ENCODE results near the gene HAUS7.

HAUS7 gene

DNA sequence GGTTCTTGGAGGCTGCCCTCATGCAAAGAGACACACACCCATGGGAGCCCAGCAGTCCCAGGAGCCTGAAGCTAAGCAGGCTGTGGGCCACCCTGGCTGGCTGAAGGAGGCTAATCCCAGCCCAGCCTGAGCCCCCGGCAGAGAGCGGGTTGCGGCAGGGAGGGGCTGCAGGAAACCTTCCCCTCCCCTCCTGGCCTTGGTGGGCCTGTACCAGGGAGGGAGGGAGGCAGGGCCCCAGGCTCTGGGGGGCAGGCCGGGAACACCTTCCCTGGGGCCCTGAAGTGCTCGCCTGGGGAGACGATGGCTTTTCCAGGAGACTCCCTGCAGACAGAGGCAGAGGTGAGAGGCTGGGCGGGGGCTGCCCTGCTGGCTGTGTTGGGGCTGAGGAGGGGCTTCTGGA lies 28.1 kb upstream of the HAUS7 start:
- DNase-seq, result no peak

DNA sequence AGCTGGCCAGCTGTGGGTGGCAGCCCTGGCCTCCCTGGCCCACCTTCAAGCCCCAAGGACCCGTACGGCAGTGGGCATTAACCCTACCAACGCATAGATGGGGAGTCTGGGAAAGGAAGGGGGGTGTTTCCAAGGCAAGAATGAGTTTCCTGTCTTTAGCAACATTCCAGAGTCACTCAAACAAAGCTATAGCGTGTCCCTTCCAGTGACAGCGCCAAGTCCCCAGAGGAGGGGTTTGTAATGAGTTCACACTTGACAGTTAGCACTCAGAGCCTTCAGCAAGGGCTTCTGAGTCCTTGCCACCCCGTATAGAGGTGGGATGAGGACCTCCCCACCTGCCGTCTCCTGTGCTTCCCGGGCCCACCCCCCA lies 26.2 kb upstream of the HAUS7 start:
- DNase-seq, result no peak

DNA sequence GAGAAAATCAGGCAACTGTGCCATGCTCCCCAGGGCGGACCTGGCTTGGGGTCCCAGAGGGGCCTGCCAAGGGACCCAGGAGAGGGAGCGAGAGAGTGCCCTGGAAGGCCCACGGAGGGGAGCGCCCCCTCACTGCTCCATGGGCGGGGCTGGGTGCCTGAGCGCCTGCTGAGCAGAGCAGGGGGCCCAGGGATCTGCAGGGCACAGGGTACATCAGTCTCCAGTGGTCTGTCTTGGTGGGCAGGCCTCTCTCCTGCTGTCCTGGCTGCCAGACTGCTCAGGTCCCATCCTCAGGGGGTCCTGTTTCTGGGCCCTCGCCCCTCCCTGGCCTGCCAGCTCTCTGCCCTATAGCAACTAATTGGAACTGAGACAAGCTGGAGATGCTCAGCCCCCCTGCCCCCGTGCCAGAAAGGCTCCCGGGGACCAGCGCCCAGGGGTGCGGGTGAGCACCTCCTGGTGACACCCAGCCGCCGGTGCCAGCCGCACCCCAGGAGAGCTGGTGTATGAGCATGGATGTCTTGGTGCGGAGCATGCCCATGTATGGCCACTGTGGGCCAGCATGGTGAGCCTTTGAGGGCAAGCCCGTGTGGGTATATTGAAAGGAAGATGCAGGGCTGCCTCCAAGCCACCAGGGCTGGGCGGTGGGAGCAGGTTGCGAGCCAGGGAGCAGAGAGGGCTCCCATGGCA lies 25.7 kb upstream of the HAUS7 start:
- DNase-seq, result no peak

DNA sequence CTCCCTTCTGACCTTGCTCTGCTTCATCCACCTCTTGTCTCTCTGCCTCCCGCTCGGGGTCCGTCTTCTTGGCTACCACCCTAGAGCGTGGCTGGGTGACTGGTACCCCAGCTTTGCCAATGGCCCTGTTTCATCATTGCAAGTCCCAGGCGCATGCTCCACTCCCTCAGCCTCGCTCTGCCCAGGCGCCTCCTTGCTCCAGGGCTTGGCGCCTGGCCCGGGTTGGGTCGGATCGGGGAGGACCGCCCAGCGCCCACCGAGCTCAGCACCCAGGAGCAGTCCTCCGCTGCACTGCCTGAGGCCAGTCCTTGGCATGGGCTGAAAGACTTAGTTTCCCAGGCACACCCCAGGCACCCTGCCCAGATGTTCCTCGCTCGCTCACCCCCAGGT lies 25.0 kb upstream of the HAUS7 start:
- DNase-seq, result no peak

DNA sequence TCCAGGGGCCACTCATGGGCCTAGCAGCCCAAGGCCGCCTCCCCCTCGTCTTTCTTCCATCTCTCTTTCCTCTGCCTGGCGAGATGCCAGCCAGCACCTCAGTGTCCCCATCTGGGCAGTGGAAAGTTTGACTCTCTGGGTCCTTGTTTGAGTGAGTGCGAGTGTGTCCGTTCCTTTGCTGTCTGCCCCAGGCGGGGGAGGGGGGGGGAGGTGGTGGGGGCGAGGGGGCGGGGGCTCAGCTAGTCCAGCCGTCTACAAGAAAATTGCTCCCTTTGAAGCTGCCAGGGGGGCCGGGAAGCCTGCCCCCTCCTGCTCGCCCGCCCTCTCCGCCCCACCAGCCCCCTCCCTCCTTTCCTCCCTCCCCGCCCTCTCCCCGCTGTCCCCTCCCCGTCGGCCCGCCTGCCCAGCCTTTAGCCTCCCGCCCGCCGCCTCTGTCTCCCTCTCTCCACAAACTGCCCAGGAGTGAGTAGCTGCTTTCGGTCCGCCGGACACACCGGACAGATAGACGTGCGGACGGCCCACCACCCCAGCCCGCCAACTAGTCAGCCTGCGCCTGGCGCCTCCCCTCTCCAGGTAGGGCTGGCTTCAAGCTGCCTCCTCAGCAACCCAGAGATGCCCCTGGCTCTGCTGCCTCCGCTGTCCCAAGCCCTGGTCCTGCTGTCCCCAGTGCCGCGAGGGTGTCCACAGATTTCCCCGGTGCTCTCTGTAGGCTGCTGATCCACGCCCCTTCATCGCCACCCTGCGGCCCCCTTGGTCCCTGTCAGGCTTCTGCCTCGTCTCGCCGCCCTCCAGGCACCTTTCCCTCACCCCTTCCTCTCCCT lies 24.4 kb upstream of the HAUS7 start, which contains the start of gene BGN:
TSS of gene BGN (plus strand) at position 440 of the 821 bp plus-strand sequence. CDS start 9,652 bp downstream, outside the sequence.
- DNase-seq, result no peak

DNA sequence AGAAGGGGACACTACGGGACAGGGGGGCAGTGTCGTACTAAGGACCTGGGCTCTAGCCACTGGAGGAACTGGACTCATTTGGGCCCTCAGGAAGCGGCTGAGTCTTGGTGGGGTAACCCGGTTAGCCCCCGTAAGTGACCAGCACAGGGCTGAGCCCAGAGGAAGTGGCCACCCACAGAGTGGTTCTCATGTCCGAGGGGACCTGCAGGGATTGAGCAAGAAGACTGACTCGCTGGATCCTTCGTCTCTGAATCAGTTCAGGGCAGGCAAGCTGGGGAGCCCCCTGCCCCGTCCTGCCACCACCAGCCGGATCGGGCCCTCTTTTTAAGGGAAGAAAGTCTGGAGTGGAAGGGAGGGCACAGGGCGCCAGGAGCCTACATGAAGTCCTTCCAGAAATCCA lies 23.7 kb upstream of the HAUS7 start:
- DNase-seq, result no peak

DNA sequence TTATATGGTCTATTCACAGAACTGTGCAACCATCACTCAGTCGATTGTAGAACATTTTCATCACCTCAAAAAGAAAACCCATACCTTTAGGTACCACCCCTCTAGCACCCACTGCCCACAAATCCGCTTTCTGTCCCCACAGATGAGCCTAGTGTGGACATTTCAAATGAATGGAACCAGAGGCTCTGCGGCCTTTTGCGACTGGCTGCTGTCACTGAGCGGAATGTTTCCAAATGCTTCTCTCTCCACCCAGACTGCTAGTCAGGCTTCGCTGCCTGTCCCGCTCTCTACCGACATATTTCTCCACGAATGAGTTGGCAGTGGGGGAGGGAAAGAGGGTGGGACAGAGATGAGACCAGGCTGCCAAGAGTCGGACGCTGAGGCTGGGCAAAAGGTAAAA lies 22.7 kb upstream of the HAUS7 start:
- DNase-seq, result no peak

DNA sequence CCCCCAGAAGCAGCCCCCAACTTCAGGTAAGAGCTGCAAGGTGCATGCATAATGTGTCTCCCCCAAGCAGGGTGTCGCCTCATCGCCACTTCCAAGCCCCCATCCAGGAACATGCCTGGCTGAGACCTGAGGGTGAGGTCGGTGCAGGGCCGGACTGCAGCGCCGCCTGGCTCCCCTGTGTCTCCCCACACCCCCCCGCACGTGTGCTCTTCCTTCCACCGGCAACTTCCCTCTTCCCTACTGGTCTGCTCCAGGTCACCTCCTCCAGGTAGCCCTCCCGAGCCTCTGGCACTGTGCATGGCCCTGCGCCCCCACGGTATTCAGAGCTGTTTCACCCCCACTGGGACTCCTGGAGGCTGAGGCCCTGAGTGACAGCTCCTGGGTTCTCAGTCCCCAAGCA lies 22.2 kb upstream of the HAUS7 start:
- no peak for DNase-seq

DNA sequence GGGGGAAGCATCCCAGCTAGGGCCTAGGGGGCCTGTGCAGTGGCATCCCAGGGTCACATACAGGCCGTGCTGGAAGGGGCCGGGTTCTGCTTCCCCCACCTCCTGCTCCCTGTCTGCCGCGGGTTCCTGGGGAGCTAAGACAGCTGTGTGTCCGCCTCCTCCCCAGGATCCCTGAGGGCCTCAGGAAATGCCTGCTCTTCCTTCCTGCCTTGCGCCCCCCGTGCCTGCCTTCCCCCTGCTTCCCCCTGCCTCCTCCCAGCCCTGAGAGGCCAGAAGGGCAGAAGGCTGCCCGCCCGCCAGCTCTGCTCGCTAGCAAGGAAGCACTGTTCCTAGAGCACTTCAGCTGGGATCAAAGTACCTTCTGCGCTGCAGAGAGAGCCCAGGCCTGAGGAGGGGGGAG lies 21.5 kb upstream of the HAUS7 start:
- DNase-seq, result no peak

DNA sequence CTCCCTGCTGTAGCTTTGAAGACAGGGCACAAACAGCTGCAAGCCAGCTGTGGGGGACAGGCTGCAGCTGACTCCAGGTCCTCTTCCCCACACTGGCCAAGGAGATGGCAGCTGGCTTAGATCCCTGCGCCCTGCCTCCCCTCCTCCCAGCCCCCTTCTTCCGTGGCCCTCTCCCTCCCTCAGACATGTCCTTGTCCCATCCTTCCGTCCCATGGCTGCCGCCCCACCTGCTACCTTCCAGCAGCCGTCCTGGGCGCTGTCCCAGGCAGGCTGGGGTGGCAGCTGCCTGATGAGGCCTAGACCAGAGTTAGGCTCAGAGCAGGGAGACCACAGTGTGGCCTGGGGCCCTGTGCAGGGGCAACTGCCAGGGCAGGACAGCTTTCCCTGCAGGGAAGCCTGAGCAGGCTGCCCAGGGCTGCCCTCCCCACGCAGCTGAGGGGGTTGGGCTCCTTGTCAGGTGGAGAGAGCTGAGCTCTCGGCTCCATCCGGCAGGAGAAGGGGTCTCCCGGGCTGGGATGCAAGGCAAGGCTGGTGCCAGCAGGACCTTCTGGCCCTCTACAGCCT lies 21.1 kb upstream of the HAUS7 start:
- DNase-seq, result no peak

DNA sequence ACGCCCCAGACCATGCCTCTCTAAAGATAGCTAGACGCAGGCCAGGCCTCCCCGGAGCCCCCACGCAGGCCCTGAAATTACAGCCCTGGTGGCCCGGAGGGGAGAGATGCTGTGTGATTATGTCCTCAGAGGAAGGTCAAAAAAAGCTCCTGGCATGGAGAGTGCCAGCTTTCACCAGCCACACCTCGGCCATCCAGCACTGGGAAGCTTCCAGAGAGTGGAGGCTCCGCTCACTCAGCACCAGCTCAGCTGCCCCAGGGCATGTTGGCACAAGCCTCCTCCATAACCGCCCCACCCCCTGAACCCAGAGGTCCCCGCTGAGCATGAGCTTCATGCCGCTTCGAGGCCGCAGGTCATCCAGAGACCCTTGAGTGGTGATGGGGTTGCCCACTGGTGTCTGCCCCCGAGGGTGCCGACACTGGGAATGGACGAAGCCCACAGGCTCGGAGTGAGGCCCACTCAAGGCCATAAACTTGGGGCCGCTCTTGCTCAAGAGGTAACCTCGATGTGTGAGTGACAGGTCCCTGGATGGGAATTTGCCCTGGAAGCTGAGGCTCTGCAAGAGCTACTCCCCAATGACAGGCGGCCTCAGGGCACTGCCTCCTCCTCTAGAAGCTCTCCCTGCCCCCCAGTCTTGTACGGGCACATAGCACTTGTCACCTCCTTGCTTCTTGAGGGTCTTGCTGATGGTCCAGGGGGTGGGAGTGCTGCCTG lies 20.0 kb upstream of the HAUS7 start:
- DNase-seq, result no peak

DNA sequence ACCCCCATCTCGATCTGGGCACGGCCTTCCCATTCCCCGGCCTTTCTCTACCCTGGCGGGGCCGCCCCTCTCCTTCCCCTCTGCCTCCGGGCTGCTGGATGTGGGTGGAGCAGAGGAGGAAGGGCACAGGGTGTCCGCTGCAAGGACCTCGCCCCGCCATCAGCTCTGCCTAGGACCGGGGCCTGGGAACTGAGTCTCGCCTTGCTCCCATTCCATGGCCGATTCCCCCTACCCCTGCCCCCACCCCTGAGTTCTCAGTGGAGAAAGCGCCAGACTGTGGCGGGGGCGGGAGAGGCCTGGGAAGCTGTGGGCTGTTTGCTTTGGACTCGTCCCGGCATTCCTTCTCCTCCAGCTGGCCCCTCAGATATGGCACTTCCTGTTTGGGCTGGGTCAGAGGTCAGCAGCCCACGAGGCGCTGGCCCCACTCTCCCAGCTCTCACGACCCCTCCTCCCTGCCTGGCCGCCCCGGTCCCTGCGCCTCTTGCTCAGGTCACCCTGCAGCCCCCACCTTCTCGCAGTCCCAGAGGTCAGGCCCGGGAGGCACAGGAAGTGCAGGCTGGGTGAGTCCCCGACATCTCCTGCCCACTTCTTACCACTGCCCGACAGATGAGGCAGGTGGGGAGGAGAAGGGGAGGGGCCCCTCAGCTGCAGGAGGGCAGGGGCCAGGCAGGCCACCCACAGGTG lies 18.0 kb upstream of the HAUS7 start:
- no peak for DNase-seq

DNA sequence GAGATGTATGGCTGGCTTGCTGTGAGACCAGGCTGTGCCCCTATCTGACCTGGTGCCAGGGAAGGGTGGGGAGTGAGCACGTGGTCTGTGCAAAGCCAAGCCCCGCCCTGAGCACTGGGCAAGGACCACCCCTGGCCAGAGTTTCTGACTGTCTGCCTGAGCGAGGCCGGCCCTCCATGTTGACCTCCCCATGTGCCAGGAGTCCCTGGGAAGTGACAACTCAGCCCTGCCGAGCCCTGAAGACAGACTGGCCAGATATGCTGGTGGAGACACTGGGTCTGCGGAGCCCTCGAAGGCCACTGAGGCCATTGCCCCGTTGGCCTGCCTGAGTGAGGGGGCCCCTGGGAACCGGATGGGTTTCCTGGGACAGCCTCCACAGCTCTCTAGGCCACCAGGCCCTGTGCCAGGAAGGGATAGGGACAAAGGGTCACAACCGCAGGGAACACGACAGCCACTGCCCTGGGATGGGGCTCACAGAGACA lies 17.3 kb upstream of the HAUS7 start:
- no peak for DNase-seq

DNA sequence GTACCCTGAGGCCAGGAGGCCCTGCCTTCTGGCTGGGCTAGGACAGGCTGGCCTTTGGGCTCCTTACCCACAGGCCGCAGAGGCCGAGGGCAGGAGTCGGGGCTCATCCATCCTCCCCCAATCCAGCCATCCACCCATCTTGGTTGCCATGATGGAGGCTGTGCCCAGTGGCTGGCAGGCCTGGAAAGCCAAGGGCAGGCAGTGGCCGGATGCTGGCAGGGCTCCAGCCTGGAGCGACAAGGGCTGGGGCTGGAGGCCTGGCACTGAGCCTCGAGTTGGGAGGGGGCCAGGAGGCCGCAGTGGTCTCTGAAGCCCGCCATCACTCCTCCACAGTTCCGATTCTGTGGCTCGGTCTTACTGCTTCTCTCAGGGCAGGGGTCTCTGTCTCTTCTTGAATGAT lies 15.8 kb upstream of the HAUS7 start:
- DNase-seq, result no peak

DNA sequence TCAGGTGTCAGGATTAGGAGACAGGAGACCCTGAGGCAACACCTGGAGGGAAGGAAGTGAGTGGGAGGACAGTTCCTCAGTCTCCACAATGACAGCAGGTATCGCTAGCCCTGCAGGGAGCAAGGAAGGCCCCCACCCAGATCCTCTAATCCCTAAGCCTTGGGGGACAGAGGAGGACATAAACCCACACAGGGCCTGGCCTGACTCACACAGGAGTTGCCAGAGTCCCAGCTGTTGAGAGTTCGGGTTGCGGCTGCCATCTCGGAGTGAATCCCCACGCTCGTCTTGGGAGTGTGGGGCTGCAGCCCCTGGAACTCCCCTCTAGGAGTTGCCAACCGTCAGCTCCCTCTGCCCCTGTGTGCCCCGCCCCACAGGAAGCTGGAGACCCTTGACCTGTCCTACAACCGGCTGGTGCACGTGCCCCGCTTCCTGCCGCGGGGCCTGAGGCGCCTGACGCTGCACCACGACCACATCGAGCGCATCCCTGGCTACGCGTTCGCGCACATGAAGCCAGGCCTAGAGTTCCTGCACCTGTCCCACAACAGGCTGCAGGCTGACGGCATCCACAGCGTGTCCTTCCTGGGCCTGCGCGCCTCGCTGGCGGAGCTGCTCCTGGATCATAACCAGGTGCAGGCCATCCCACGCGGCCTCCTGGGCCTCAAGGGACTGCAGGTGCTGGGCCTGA lies 15.2 kb upstream of the HAUS7 start:
- DNase-seq, result no peak

DNA sequence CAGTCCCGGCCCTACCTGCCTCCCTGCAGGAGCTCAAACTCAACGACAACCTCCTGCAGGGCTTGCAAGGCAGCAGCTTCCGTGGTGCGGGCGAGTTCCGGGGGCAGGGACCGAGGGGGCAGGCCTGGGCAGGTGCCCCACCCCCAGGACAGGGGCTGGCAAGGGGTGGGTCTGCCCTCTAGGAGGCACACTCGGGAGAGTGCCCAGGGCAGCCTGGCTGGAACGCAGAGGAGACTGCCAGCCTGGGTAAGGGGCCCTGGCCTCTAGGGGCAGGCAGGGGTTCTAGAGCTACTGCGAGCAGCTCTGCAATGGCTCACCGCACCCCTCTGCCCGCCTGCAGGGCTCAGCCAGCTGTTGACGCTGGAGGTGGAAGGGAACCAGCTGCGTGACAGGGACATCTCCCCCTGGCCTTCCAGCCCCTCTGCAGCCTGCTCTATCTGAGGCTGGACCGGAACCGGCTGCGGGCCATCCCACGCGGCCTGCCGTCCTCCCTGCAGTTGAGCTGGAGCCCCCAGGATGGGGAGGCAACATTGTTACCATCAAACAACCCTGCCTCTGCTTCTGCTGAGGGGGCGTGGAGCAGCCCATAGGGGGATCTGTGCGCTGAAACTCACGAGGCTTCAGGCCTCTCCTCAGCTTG lies 12.1 kb upstream of the HAUS7 start:
- DNase-seq, result no peak

DNA sequence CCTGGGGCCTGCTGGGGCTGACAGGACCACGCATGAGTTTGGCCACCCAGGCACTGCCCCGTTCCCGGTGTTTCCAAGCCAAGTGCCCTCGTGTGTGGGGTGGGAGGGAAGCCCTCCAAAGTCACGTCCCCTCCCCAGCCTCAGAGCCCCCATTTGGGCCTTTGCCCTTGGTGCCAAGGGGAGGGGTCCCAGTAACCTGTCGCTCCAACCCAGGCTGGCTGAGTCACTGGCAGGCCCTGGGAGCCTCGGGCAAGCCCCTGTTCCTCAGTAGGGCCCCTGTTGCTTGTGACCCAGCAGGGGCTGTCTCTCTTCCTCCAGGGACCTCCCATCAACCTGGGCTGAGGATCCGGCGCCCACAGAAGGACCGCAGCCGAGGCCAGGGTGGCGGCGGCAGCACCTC lies 10.7 kb upstream of the HAUS7 start:
- DNase-seq, result no peak

DNA sequence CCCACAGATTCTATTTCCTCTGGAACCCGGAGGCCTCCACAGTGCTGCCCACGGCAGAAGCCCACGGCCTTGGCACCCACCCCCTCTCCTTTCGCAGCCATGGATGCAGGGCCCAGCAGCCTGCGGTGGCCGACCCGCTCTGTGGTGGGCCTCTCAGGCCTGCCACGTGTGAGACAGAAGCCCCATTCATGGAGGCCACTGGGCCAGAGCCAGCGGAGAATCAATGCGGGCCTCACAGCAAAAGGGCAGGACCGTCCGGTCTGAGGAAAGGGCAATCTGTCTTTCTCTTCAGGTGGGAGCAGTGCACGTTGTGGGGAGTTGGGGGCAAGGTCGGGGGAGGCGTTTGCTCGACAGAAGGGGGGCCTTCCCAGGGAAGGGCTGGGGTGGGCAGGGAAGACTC lies 8.4 kb upstream of the HAUS7 start:
- DNase-seq, result no peak

DNA sequence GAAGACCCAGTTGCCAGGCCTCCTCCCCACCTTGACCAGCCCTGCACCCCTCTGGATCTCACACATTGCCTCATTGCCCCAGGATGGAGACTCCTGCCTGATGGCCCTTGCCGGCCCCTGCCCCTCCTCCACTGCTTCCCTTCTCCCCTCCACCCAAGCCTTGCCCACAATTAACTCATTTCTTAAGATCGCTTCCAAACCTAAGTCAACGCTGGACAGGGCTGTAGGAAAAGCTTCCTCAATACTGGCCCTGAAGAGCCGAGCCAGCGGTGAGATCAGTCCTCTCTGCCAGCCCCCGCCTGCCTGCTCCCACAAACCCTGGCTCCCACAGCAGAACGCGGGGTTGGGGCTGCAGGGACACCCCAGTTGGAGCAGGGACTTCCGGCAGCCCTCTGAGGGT lies 7.5 kb upstream of the HAUS7 start:
- DNase-seq, result no peak

DNA sequence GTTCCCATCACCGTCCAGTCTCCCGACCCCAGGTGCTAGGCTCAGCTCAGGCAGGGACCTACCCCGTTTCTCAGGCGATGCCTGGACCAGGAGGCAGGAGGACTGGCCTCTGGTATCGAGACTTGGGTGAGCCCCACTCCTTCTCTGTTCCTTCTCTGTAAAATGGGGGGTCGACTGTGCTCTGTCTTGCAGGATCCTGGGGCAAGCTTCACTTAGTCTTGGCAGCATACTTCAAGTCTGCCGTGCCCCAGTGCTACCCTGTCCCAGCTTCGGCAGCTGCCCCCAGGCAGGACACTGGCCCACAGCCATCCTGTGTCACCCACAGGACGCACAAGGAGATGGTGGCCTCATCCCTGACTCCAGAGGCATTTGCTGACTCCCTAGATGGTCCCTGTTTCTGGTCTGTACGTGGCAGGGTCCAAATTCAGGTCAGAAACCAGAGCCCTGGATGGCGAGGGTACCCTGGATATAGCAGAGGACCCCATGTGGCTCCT lies 7.0 kb upstream of the HAUS7 start:
- DNase-seq, result no peak

DNA sequence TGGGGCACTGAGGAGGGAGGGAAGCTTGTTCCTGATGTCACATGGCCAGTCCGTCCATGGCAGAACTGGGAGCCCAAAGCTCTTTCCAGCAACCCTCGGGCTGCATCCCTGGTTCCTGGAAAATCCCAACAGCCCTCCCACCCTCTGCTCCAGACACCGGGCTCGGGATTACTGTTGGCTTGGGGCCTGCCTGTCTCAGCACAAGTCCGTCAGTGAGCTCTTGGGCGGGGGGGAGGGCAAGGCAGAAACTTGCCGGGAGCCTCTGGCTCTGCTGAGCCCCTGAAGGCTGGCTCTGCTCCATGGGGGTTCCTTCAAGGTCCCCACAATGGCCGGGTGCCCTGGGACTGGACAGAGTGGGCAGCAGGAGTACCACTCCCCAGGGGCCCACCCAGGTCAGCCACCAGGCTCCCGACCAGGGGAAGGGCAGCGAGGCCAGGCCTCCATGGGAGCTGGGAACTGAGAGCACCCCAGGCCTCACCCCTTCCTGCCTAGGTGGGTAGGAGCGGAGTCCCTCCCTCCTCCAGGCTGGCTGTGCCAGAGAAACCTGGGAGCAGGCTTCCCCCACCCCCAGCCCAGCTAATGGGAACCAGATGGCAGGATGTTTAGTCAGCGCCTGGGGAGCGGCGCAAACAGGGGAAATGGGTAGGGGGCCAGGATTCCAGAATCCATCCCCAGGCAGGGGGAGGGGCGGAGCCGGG lies 6.4 kb upstream of the HAUS7 start:
- DNase-seq, result peak; percentile 50 to 74
